ENCODE results near the gene HAUS1.
"Not testable (repeated sequence)": the region's sequence is repeated elsewhere in the genome, so short reads cannot be mapped to it uniquely, and the experiment has no call there.

HAUS1 gene

GRCh38 chr18:46160050-46160798 lies 56.0 kb downstream of the HAUS1 start:
- DNase-seq = no peak

DNA sequence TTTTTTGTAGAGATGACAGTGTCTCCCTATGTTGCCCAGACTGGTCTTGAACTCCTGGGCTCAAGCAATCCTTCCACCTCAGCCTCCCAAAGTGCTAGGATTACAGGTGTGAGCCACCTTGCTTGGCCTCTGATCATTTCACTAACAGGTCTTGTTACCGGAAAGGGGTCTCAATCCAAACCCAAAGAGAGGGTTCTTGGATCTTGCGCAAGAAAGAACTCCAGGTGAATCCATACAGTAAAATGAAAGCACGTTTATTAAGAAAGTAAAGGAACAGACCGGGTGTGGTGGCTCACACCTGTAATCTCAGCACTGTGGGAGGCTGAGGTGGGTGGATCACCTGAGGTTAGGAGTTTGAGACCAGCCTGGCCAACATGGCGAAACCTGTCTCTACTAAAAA lies 56.7 kb downstream of the HAUS1 start:
- not testable (repeated sequence) for DNase-seq

- no peak for DNase-seq
Observed at GRCh38 chr18:46161703-46162396, 57.7 kb downstream of the HAUS1 start.

DNA sequence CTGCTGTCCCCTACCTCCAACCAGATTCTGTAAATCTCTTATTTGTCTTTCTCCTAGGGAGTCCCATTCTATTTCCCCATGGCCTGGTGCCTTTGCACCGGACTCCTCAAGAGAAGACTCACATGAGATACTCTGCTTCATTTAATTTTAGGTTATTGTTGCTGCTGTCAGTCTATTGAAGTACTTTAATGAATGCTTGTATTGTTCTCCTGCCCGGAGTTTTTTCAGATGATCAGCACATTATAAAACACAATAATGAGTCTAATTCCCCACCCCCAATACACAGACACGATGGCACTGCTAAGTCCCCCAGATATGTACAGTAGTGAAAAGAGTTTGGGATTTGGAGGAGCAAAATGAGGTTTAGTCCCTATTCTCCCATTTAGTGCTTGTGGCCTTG lies 58.9 kb downstream of the HAUS1 start:
- no peak for DNase-seq

DNA sequence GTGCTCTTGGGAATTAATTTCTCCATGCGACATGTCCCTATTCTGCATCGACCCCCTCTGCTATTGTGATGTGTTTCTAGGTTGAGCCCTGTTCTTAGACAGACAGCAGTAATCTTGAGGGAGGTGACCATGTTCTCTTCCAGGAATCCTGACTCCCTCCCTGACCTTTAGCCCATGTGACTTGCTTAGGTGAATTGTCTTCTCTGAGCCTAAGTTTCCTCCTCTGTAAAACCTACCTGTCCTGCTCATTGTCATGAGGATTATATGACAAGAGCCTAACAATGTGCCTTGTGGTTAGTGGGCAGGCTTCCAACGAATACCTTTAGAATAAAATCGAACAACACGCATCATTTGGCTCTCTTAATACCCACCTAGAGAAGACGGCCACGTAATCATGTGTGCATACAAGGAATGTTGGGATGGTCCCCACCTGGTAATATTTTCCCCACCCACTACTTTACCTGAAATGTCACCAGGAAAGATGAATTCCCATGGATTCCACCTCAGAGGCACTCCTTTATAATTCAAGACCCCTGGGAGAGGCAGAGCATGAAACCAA lies 59.8 kb downstream of the HAUS1 start:
- DNase-seq = no peak

- not testable (repeated sequence) for DNase-seq
Observed at GRCh38 chr18:46164502-46164901, 60.3 kb downstream of the HAUS1 start.

GRCh38 chr18:46164920-46165319 lies 60.7 kb downstream of the HAUS1 start:
- DNase-seq = no peak

DNA sequence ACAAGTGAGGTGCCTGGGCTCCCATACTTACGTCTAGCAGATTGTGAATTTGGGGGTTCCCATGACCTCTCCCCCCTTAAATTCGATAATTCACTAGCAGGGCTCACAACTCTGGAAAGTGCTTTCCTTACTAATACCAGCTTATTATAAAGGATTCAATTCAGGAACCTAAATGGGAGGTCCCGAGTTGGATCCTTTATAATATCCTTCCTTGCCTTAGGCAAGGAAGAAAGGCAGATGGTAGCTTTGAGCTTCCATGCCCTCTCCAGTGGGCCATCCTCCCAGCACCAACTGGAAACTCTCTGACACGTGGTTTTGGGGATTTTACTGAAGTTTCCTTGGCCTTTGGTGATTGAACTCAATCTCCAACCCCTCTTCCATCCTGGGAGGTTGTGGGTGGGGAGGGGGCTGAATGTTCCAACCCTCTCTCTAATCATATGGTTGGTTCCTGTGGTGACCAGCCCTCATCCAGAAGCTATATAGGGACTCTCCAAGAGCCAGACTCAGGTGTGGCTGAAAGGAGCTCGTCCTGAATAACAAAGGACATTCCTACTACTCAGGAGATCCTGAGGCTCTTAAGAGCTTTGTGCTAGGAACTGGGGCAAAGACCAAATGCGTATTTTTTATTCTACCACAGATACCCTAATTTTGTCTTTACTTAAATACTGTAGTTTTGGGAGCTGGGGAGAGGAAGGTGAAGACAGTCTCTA lies 62.2 kb downstream of the HAUS1 start:
- DNase-seq = no peak

DNA sequence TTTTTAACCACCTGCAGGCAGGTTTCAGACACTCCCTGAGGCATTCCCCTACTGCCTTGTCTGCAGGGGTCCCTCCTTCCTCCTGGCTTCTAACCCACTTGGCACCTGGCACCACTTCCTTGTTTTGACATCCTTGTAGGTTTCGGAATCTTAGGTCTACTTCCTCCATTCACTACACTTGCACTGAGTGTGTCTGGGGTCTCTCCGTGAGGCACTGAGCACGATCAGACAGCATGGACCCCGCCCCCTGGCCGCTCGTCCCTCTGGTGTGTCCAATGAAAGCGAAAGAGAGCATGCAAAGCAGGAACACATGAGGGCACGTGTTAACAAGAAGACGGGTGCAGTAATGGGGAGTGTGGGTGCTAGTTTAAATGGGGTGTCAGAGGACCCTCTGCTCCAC lies 63.8 kb downstream of the HAUS1 start:
- no peak for DNase-seq

GRCh38 chr18:46169464-46169941 lies 65.3 kb downstream of the HAUS1 start:
- no peak for DNase-seq

- no peak for DNase-seq
Observed at GRCh38 chr18:46171331-46171730, 67.1 kb downstream of the HAUS1 start.

DNA sequence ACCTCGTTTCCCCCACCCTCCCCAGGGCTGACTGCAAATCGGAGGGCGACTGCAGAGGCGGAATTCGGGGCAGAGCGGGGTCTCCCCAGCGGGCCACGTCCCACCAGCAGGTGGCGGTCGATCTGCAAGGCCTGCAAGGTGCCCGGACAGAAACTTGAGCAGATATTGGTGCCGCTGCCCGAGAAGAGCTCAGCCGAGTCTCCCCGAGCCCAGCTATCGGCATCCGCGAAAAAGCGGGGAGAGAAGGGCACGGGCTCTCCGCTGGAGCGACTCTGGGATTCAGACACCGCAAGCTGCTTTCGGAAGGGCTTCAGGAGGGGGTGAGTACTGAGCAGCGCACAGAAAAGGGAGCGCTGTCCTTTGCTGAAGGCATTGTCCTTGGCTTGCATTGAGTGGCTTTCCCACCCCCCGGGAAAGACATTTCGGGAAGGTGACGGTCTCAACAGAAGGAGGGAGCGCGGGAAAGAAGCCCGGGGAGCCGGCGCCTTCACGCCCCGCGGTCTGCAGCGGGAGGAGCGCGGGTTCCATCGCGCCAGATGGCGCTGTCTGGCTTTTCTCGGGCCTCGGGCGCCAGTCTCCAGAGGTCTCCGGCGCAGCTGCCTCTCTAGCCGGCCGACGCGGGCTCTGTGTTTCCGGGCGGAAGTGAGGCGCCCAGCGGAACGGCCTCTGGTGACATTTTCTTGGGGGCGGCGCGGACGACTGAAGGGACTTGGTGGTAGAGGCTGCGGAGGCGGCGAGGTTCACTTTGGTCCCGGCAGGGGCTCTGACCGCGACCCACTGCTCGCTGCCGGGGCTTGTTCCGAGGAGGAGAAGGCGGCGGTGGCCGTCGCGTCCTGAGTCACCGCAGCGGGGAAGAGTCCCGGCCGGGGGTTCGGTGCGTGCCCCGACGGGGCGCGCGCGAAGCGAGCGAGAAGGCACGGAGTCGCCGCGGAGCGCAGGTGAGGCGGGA lies 69.5 kb downstream of the HAUS1 start:
- peak; percentile 92 for DNase-seq

DNA sequence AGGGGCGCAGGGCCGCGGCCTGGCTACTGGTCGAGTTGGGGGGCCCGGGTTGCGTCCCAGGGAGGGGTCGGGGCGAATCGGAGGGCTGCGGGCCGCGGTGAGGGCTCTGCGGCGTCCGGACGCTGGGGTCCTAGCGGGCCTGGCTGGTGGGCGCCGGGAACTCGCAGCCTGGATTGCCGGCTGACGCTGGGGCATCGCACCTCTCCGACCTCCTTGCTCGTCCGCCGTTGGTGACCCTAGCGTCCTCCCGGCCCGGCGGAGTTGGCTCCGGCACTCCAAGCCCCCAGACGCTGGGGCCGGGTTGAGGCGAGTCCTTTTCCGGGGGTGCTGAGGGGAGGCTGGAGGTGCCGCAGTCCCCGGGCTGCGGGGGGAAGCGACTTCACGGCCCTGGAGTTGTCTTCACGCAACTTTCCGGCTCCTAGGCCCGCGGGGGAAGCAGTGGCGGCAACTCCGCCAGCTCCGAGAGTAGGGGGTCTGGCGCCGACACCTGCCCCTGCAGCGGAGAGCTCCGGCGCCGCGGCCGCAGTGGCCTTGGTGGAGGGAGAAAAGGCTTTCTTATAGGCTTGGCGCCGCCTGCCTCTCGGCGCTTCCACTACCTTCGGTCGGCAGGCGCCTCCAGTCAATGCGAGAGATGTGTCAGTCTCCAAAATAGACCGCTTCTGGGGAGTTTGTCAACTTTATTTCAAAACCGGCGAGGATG lies 70.3 kb downstream of the HAUS1 start:
- DNase-seq = peak; percentile 3 to 6

DNA sequence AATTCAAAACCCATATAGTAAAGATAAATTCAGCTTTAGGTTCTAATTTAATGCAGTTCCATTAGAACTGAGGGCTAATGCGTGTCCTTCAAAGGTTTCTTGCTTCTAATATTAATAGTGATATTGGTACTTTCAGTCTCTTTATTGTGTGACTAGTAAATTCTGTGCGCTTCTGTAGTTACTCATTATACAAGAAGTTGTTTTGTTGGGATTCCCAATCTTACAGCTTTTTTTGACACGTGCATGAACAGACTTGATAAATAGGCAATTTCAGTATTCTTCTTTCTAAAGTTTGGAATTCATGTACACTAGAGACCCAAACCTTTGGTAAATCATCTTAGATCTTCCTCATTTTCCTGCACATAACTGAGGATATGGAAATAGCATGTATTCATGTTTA lies 71.8 kb downstream of the HAUS1 start:
- no peak for DNase-seq

Measured in NCI-H2081 (cell line).